ENCODE results near the gene MAP7.

- no peak for TF ChIP-seq EZH2phosphoT487 (IDR thresholded peaks at IDR 0.05; ENCODE audit: low read depth)
- no peak for TF ChIP-seq CTCF (IDR thresholded peaks at IDR 0.05; ENCODE audit: low read depth, low read length)
Measured at GRCh38 chr6:136427378-136427717, 122.9 kb downstream of the MAP7 start.

All from OCI-LY3 (cell line).